ENCODE measurements around the gene NFIC.

- TF ChIP-seq CTCF (IDR thresholded peaks at IDR 0.05; ENCODE audit: low read depth, low read length, poor library complexity, severe bottlenecking) (no peak), EZH2phosphoT487 (IDR thresholded peaks at IDR 0.05; ENCODE audit: borderline replicate concordance, low read length) (no peak)
Observed at GRCh38 chr19:3462991-3463713, 96.8 kb downstream of the NFIC start.

Data from DOHH2 (cell line).